CD4-positive, alpha-beta memory T cell (primary cell): ENCODE results near the gene NKAIN4. TPM values are rescaled to one million over a fixed set of nuclear protein-coding genes. Genes with fewer than 3 reads are reported as not detected.

Source experiments
- CTCF ChIA-PET: fragments of 350-600 bp; sonication (Branson Sonifier 250); formaldehyde crosslinking; loops from one replicate; lab custom pipeline; 2021; ENCODE audit warnings: inconsistent platforms; ENCODE audit not compliant: partially characterized antibody; lab: Charles Lee
- POLR2A ChIA-PET: fragments of 350-600 bp; sonication (Branson Sonifier 250); formaldehyde crosslinking; loops from one replicate; lab custom pipeline; 2021; ENCODE audit not compliant: partially characterized antibody; lab: Charles Lee
- DNase-seq, 5 donors: peaks; one replicate each; pipeline versions ENCODE4 v3.0.0 to v3.0.0-alpha.2; 2020 to 2022; ENCODE audit warnings: mixed read lengths in 1 of 5
- H3K27ac ChIP-seq: one replicate; pipeline ENCODE4 v1.7.0; 2013; ENCODE audit warnings: low read depth, low read length
- H3K27me3 ChIP-seq: 2 replicates; pipeline ENCODE4 v1.7.0; 2013; ENCODE audit warnings: mild to moderate bottlenecking, low read length, moderate library complexity; ENCODE audit not compliant: insufficient read depth
- H3K36me3 ChIP-seq: 2 replicates; pipeline ENCODE4 v1.7.0; 2013; ENCODE audit warnings: mild to moderate bottlenecking, low read length, moderate library complexity; ENCODE audit not compliant: insufficient read depth
- H3K4me1 ChIP-seq: 2 replicates; pipeline ENCODE4 v1.7.0; 2013; ENCODE audit warnings: mild to moderate bottlenecking, low read length, moderate library complexity; ENCODE audit not compliant: insufficient read depth
- H3K4me3 ChIP-seq, 2 donors: one replicate each; pipeline ENCODE4 v1.7.0; 2013; ENCODE audit warnings: low read length in 2 of 2, mild to moderate bottlenecking in 1 of 2
- H3K9me3 ChIP-seq, 2 donors: one replicate each; pipeline ENCODE4 v1.7.0; 2013; ENCODE audit warnings: low read length in 2 of 2, control low read depth in 1 of 2; ENCODE audit not compliant: control insufficient read depth in 1 of 2
- H3K27ac Mint-ChIP-seq, 7 donors: one replicate each; pipeline ENCODE4 v1.8.0; 2020 to 2021; ENCODE audit warnings: mixed read lengths in 7 of 7, mild to moderate bottlenecking in 6 of 7, inconsistent platforms in 3 of 7, moderate library complexity in 3 of 7
- H3K27me3 Mint-ChIP-seq, 2 donors: one replicate each; pipeline ENCODE4 v1.8.0; 2020 to 2021; ENCODE audit warnings: mixed read lengths in 2 of 2
- H3K36me3 Mint-ChIP-seq, 2 donors: one replicate each; pipeline ENCODE4 v1.8.0; 2020 to 2021; ENCODE audit warnings: mixed read lengths in 2 of 2, inconsistent platforms in 1 of 2, mild to moderate bottlenecking in 1 of 2
- H3K4me1 Mint-ChIP-seq, 4 donors: one replicate each; pipeline ENCODE4 v1.8.0; 2020 to 2021; ENCODE audit warnings: mixed read lengths in 4 of 4, mild to moderate bottlenecking in 1 of 4
- H3K4me3 Mint-ChIP-seq, 8 donors: one replicate each; pipeline ENCODE4 v1.8.0; 2020 to 2021; ENCODE audit warnings: mixed read lengths in 8 of 8, mild to moderate bottlenecking in 7 of 8, moderate library complexity in 6 of 8, inconsistent platforms in 3 of 8
- H3K9me3 Mint-ChIP-seq, 8 donors: one replicate each; pipeline ENCODE4 v1.8.0; 2020 to 2021; ENCODE audit warnings: mixed read lengths in 8 of 8, mild to moderate bottlenecking in 5 of 8, inconsistent platforms in 3 of 8, moderate library complexity in 1 of 8
- intact Hi-C: fragments of 100-400 bp; cut with micrococcal nuclease; formaldehyde crosslinking; loops from one replicate; pipeline ENCODE4 v1.15.1; 2023
- polyA plus RNA-seq, 2 donors: library from polyadenylated mRNA; unstranded; fragments of 300-500 nt; fragmentation: Illumina TruSeq; gene quantifications; one replicate each; pipeline ENCODE4 v1.2.3, GENCODE V29; 2021
- total RNA-seq, 2 experiments: library from RNA; stranded (reverse); gene quantifications; one replicate each; pipeline ENCODE4 v1.2.3, GENCODE V29; 2021

The NKAIN4 gene
- total and polyA plus RNA-seq, 4 experiments from 2014 or later: not detected

DNA sequence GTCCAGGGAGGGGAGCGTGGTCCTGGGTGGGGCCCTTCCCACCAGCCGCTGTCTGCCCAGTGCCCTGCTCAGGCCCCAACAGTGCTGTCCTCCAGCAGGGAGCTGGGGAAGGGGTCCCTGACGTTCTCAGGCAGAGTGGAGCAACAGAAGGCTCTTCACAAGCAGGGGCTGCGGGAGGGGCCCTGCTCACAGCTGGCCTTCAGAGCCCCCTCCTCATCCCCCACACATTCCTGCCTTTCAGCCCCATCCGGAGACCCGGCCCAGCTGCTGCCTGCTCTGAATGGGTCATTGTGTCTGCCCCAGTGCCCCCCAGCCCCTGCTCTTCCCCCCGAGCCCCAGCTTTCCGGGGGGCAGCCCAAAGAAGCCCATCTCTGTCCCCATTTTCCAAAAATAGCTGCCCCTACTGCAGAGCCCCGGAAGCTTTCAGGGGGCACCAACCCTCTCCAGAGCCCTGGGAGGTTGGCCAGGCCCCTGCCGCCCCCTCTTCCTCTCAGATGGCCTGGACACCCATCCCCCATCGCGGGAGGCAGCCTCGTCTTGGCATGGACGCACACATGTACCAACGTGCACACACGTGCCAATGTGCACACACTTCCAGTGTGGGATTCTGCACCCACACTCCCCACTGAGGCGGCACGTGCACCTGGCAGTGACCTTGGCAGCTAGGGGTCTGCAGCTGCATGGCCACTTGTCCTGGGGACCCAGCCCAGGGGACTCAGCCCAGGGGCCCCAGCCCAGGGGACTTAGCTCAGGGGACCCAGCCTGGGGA is 42.5 kb upstream of the NKAIN4 start:
- H3K27me3 Mint-ChIP-seq: peaks cover 10 to 17% of the 10 kb centered on the region in 2 donors
- H3K36me3 Mint-ChIP-seq: no peaks in the 10 kb centered on the region
- peak overlapping the region in 1 of 8 donors; percentile 20 for H3K4me3 Mint-ChIP-seq
- peak in 1 of 5 donors; percentile 19 for DNase-seq
- Histone ChIP-seq H3K27ac (no peak overlapping the region), H3K4me1 (peaks cover 13% of the 10 kb centered on the region), H3K27me3 (peaks cover 6% of the 10 kb centered on the region), H3K4me3 (no peak overlapping the region), H3K9me3 (no peaks in the 10 kb centered on the region), H3K36me3 (no peaks in the 10 kb centered on the region)
- ChIA-PET CTCF (interaction anchor here (1.1 to 1.3 kb wide), 2 partner anchors 13 to 73 kb away, joined by 3 to 4 read pairs; no protein-coding TSS in a partner anchor), POLR2A (interaction anchor here (1.2 kb wide), 1 partner anchor 12 kb away, joined by 4 read pairs; no protein-coding TSS in a partner anchor)
- intact Hi-C loops: no loop called here
- H3K27ac Mint-ChIP-seq: no peak overlapping the region
- H3K4me1 Mint-ChIP-seq: peaks cover 6 to 15% (median 12%) of the 10 kb centered on the region in 4 donors
- H3K9me3 Mint-ChIP-seq: peaks cover 3 to 12% (median 4%) of the 10 kb centered on the region in 8 donors

DNA sequence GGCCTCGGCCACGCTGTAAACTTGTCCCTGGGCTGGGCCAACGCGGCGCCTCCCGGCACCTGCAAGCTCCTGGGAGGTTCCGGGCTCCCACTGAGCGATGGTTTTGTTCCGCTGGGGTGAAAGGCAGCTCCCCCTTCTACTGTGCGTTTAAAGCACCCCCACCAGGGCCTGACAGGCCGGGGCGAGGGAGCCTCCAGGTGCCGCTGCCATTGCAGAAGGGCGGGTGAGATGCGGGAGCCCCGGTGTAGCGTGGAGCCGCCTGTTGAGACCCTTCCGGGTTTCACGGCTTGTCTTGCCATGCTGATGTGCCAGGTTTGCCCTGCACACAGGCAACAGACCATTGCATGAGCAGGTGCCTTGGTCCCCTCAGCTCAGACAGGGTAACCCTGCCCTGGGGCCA is 41.6 kb upstream of the NKAIN4 start:
- Mint-ChIP-seq H3K4me1 (peaks cover 6 to 15% (median 12%) of the 10 kb centered on the region in 4 donors), H3K27ac (peak overlapping the region in 2 of 7 donors; percentile 23 to 74), H3K36me3 (no peaks in the 10 kb centered on the region), H3K27me3 (peaks cover 7 to 13% of the 10 kb centered on the region in 2 donors), H3K4me3 (peak overlapping the region in 5 of 8 donors; percentile 30 to 65 (median 36)), H3K9me3 (peaks cover 0 to 8% (median 0%) of the 10 kb centered on the region in 8 donors)
- ChIA-PET POLR2A (interaction anchor here (1.7 kb wide), 1 partner anchor 23 kb away, joined by 5 read pairs; the partner anchor contains the start of gene ARFGAP1), CTCF (interaction anchor here (1.1 to 1.6 kb wide), 3 partner anchors 14 to 73 kb away, joined by 4 to 9 read pairs (median 4); no protein-coding TSS in a partner anchor)
- peaks cover 6% of the 10 kb centered on the region for H3K27me3 ChIP-seq
- peak in 1 of 5 donors; percentile 10 for DNase-seq
- H3K4me3 ChIP-seq: no peak overlapping the region
- intact Hi-C loops: no loop called here
- no peaks in the 10 kb centered on the region for H3K36me3 ChIP-seq
- H3K9me3 ChIP-seq: no peaks in the 10 kb centered on the region
- H3K4me1 ChIP-seq: peaks cover 13% of the 10 kb centered on the region
- no peak overlapping the region for H3K27ac ChIP-seq

DNA sequence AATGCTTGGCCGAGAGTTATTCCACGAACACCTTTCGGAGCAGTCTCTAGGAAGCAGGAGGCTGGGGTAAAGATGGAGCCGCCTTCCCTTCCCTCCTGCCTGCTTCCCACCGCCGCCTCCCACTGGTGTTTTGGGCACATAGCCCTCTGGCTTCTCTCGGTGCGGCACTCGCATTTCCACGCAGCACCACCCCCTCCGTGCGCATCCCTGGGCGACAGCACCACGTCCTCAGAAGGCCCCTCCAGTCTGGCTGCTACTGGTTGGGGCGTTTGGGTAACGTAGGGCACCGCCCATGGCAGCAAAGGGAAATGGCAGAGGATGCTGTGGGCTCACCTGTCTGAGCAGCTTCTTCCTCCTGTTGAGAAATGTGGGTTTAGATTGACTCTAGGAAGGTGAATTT is 41.2 kb upstream of the NKAIN4 start:
- no peaks in the 10 kb centered on the region for H3K9me3 ChIP-seq
- H3K27ac ChIP-seq: no peak overlapping the region
- Mint-ChIP-seq H3K27me3 (peaks cover 5 to 12% of the 10 kb centered on the region in 2 donors), H3K27ac (peak overlapping the region in 3 of 7 donors; percentile 52 to 74 (median 53)), H3K9me3 (peaks cover 0 to 4% (median 0%) of the 10 kb centered on the region in 8 donors), H3K4me3 (peak overlapping the region in 6 of 8 donors; percentile 30 to 71 (median 48)), H3K36me3 (no peaks in the 10 kb centered on the region), H3K4me1 (peaks cover 6 to 15% (median 12%) of the 10 kb centered on the region in 4 donors)
- ChIA-PET CTCF (interaction anchor here (1.2 to 1.6 kb wide), 2 partner anchors 14 to 72 kb away, joined by 4 to 9 read pairs; no protein-coding TSS in a partner anchor), POLR2A (interaction anchor here (0.7 to 1.7 kb wide), 2 partner anchors 11 to 23 kb away, joined by 3 to 5 read pairs; partner anchors contain the start of gene ARFGAP1)
- no peaks in the 10 kb centered on the region for H3K36me3 ChIP-seq
- DNase-seq: peak; percentile 24 to 48 (median 33)
- peaks cover 13% of the 10 kb centered on the region for H3K4me1 ChIP-seq
- no peak overlapping the region for H3K4me3 ChIP-seq
- H3K27me3 ChIP-seq: peaks cover 6% of the 10 kb centered on the region
- intact Hi-C loops: no loop called here

DNA sequence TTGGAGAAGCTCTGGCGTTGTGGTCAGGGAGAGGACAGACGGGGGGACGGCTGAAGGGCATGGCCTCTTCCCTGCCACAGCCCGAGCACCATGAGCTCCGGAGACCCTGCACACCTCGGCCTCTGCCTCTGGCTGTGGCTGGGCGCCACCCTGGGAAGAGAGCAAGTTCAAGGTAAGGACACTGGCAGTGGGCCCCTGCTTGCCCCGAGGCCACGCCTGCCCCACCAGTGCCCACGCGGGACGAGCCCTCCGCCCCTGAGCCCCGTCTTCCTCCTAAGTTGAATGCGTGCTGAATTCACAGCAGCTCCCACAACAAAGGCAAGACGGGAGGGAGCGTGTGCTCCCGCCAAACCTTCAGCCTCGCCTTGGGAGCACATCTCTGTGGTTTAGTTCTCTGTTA is 40.8 kb upstream of the NKAIN4 start:
- peaks cover 0 to under 1% (median 0%) of the 10 kb centered on the region in 8 donors for H3K9me3 Mint-ChIP-seq
- no peaks in the 10 kb centered on the region for H3K9me3 ChIP-seq
- ChIA-PET CTCF (interaction anchor here (1.2 to 1.6 kb wide), 2 partner anchors 15 to 71 kb away, joined by 4 to 9 read pairs; no protein-coding TSS in a partner anchor), POLR2A (interaction anchor here (0.7 to 1.7 kb wide), 2 partner anchors 11 to 22 kb away, joined by 3 to 5 read pairs; partner anchors contain the start of gene ARFGAP1)
- intact Hi-C loops: no loop called here
- DNase-seq: peak in 1 of 5 donors; percentile 8
- H3K4me1 Mint-ChIP-seq: peaks cover 6 to 15% (median 12%) of the 10 kb centered on the region in 4 donors
- H3K27ac ChIP-seq: no peak overlapping the region
- H3K36me3 ChIP-seq: no peaks in the 10 kb centered on the region
- H3K27me3 ChIP-seq: peaks cover 6% of the 10 kb centered on the region
- H3K4me1 ChIP-seq: peaks cover 13% of the 10 kb centered on the region
- H3K4me3 Mint-ChIP-seq: peak overlapping the region in 3 of 8 donors; percentile 29 to 35 (median 30)
- peak overlapping the region in 1 of 7 donors; percentile 74 for H3K27ac Mint-ChIP-seq
- no peaks in the 10 kb centered on the region for H3K36me3 Mint-ChIP-seq
- no peak overlapping the region for H3K4me3 ChIP-seq
- H3K27me3 Mint-ChIP-seq: peaks cover 5 to 12% of the 10 kb centered on the region in 2 donors

DNA sequence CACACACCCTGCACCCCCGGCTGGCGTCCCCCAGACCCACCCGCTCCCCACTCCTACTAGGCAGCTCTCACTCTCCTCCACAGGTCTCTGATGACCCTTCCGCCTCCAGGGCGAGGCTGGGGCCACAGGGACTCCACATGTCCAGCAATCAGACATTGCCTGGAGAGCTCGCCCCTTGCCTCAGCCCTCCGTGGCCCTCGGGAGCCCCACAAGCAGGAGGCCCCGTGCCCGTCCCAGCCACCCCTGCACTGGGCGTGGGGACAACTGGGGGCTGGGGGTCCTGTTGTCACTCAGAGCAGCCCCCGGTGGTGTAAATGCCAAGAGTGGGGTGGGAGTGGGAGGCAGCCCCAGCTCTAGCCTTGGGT is 40.3 kb upstream of the NKAIN4 start:
- Mint-ChIP-seq H3K27ac (no peak overlapping the region), H3K4me3 (no peak overlapping the region), H3K36me3 (no peaks in the 10 kb centered on the region), H3K27me3 (peaks cover 5 to 11% of the 10 kb centered on the region in 2 donors), H3K9me3 (no peaks in the 10 kb centered on the region), H3K4me1 (peaks cover 6 to 15% (median 12%) of the 10 kb centered on the region in 4 donors)
- Histone ChIP-seq H3K36me3 (no peaks in the 10 kb centered on the region), H3K9me3 (no peaks in the 10 kb centered on the region), H3K27me3 (peaks cover 6% of the 10 kb centered on the region), H3K4me1 (peaks cover 13% of the 10 kb centered on the region), H3K27ac (no peak overlapping the region), H3K4me3 (no peak overlapping the region)
- POLR2A ChIA-PET: interaction anchor here (0.7 to 1.7 kb wide), 2 partner anchors 10 to 22 kb away, joined by 3 to 5 read pairs; partner anchors contain the start of gene ARFGAP1
- CTCF ChIA-PET: interaction anchor here (1.2 to 1.6 kb wide), 2 partner anchors 15 to 71 kb away, joined by 4 to 9 read pairs; no protein-coding TSS in a partner anchor
- intact Hi-C loops: no loop called here
- DNase-seq: peak in 1 of 5 donors; percentile 11

DNA sequence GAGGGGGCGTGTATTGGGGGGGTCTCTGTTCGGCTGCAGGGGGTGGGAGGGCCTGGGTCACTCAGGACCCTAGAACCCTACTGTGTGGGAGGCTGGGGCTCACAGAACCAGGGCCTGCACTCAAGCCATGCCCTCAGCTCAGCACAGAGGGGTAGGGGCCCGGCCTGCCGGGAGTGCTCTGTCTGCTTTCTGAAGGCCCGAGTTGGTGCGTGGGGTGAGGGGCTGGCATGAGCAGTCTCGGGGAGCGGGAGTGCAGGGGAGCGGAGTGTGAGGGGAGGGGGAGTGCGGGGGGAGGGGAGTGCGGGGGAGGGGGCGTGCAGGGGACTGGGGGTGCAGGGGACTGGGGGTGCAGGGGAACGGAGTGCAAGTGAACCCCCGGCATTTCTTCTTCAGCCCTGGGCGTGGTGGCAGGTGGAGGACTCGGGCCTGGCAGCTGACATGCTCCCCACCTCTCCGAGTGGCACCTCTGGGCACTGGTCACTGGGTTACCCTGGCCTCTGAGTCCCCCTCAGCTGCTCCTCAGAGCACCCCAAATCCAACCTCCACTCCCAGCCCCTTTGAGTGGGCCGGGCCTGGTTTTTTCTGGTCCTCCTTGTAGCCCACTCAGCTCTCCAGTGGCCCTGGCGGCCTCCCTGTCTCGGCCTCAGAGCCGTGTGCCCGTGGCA is 39.7 kb upstream of the NKAIN4 start:
- H3K27ac ChIP-seq: no peak overlapping the region
- Mint-ChIP-seq H3K27me3 (peaks cover under 1 to 6% of the 10 kb centered on the region in 2 donors), H3K27ac (no peak overlapping the region), H3K36me3 (no peaks in the 10 kb centered on the region), H3K4me1 (peaks cover 6 to 15% (median 12%) of the 10 kb centered on the region in 4 donors), H3K9me3 (no peaks in the 10 kb centered on the region), H3K4me3 (no peak overlapping the region)
- H3K4me1 ChIP-seq: peaks cover 13% of the 10 kb centered on the region
- ChIA-PET POLR2A (no interaction called here), CTCF (interaction anchor here (1.6 kb wide), 1 partner anchor 70 kb away, joined by 9 read pairs; no protein-coding TSS in a partner anchor)
- no peak overlapping the region for H3K4me3 ChIP-seq
- no peaks in the 10 kb centered on the region for H3K36me3 ChIP-seq
- peak in 1 of 5 donors; percentile 22 for DNase-seq
- H3K27me3 ChIP-seq: peaks cover under 1% of the 10 kb centered on the region
- intact Hi-C loops: no loop called here
- no peaks in the 10 kb centered on the region for H3K9me3 ChIP-seq
